HG03460 (cell line): ENCODE data around the gene SCMH1.
"Not testable (repeated sequence)": the region's sequence is repeated elsewhere in the genome, so short reads cannot be mapped to it uniquely, and the experiment has no call there.

Source experiments
- ATAC-seq: cut with Tn5 transposase; IDR thresholded peaks from one replicate; pipeline ENCODE4 v1.9.1; 2021; ENCODE audit not compliant: unreplicated experiment

Gene SCMH1

GRCh38 chr1:41158147-41158875 lies 83.8 kb downstream of the SCMH1 start:
- ATAC-seq: no peak

DNA sequence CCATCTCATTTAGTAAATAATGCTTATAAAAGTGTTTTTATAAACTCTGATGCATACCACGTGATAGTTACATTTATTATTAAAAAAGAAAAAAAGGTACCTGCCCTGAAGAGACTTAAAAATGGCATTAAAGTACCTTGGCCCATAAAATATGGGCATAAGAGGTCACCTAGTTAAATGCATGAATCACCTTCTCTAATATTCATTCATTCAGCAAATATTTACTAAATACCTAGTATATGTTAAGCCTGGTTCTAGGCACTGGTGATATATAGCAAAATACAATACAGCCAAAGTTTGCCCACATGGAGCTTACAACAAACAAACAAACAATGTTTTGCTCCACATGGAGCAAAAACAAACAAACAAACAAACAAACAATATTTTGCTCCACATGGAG lies 87.0 kb downstream of the SCMH1 start:
- ATAC-seq: no peak

DNA sequence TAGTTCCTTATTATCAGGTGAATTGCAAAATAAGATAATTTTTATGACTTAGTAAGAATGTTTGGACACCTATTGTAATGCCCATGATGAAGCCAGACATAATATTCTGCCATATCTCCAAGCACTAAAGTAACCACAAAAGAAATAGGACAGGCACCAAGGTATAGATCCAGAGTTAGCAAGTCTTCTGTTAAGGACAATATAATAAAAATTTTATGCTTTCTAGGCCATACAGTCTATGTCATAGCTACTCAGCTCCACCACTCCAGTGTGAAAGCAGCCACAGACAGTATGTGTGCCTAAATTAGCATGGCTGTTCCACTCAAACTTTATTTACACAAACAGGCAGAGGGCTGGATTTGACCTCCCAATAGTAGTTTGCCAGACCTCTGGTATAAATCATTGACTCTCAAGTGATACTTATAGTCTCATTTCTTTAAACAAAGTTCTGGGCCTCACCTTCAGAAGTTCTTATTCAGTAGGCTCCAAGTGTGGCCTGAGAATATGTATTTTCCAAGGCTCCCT lies 88.3 kb downstream of the SCMH1 start:
- ATAC-seq: no peak

- ATAC-seq: no peak
These were observed 89.5 kb downstream of the SCMH1 start for GRCh38 chr1:41152622-41153044.

DNA sequence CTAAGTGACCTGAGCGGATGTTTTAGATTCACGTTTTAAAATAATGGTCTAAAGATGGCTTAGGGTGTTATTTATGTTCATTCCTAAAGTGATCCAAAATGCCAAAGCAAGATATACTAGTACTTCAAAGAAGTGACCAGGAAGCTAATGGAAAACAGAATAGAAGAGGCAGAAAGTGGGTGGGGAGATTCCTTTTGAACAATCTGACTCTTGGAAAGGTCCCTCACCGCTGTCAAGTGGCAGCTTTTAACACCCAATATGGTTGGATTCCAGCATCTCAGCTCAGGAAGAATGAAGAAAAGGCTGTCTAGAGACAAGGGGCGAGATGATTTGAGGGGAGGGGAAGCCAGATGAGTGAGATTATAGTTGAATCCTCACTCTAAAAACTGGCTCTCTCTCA lies 90.3 kb downstream of the SCMH1 start:
- no peak for ATAC-seq

- ATAC-seq: no peak
These were observed 92.5 kb downstream of the SCMH1 start for GRCh38 chr1:41149570-41149969.

DNA sequence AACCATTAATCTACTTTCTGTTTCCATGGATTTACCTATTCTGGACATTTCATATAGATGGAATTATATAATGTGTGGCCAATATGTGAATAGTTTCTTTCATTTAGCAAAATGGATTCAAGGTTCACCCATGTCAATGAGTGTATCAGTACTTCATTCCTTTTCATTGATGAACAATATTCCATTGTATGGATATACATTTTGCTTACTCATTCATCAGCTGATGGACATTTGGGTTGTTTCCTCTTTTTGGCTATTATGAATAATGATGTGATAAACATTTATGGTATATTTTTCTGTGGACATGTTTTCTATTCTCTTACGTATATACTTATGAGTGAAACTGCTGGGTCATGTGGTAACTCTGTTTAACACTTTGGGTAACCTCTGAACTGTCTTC lies 97.8 kb downstream of the SCMH1 start:
- ATAC-seq: no peak

- ATAC-seq: no peak
These were observed 103.6 kb downstream of the SCMH1 start for GRCh38 chr1:41138549-41138948.

DNA sequence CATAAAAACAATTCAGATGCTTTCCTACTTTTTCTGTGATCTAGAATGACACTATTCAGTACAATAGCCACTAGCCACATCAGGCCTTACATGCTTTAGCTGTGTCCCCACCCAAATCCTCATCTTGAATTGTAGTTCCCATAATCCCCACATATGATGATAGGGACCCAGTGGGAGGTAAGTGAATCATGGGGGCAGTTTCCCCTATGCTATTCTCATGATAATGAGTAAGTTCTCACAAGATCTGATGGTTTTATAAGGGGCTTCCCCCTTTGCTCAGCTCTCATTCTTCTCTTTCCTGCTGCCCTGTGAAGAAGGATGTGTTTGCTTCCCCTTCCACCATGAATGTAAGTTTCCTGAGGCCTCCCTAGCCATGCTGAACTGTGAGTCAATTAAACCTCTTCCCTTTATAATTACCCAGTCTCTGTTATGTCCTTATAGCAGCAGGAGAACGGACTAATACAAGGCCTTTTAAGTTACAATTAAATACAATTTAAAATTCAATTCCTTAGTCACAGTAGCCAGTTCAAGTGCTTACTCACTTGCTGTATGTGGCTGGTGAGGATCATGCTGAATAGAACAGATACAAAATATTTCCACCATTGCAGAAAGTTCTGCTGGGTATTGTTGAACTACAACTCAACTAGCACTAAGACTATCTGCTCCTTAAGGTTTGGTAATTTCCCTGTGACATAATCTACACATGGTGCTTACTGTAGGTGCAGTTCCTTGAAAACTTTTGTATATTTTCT lies 106.7 kb downstream of the SCMH1 start:
- ATAC-seq: no peak

- ATAC-seq: not testable (repeated sequence)
These were observed 107.8 kb downstream of the SCMH1 start for GRCh38 chr1:41134325-41134724.

DNA sequence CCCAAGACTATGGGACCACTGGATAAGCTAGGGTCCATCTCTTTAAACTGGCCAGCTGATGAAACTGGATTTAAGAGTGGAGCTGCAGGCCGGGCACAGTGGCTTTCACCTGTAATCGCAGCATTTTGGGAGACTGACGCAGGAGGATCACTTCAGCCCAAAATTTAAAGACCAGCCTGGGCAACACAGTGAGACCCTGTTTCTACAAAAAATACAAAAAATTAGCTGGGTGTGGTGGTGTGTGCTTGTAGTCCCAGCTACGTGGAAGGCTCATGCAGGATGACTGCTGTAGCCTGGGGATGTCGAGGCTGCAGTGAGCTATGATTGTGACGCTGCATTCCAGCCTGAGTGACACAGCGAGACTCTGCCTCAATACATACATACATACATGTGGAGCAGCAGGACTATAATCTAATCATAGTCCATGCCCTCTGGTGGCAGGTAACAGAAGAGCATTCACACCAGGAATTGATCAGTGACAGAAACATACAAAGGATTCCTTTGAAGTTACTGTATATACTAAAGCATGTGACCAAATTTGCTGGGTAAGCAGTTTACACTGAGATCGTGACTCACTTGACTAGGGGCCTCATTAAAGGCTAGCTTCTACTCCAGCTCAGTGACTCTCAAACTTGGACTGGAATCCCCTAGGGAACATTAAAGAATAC lies 119.1 kb downstream of the SCMH1 start:
- ATAC-seq: no peak

GRCh38 chr1:41122148-41122547 lies 120.0 kb downstream of the SCMH1 start:
- no peak for ATAC-seq

DNA sequence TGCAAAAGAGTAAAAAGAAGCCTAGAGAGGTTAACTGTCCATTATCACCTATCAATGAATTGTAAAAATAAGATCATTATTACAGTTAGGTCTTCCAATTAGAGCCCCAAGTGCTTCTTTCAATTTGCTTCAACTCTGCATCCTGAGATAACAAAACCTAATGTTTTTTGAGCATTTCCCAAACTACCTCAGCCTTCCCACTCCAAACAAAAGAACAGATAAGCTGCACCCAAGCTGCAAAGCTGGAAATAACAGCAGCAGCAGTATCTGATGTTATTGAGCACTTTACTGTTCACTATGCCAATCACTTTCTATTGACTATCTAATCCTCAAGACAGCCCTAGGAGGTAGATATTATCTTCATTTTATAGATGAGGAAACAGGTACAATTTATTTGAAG lies 123.5 kb downstream of the SCMH1 start:
- no peak for ATAC-seq

- ATAC-seq: not testable (repeated sequence)
These were observed 124.9 kb downstream of the SCMH1 start for GRCh38 chr1:41117241-41117640.

DNA sequence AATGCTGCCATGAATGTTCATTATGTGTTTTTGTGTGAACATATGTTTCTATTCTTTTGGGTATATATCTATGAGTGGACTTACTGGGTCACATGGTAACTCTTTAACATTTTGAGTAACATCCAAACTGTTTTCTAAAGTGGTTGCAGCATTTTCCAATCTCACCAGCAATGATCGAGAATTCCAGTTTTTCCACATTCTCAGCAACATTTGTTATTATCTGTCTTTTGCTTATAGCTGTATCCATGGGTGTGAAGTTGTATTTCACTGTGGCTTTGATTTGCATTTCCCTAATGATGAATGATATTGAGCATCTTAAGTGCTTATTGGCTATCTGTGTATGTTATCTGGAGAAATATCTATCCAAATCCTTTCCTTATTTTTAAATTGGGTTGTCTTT lies 131.4 kb downstream of the SCMH1 start:
- ATAC-seq: no peak

DNA sequence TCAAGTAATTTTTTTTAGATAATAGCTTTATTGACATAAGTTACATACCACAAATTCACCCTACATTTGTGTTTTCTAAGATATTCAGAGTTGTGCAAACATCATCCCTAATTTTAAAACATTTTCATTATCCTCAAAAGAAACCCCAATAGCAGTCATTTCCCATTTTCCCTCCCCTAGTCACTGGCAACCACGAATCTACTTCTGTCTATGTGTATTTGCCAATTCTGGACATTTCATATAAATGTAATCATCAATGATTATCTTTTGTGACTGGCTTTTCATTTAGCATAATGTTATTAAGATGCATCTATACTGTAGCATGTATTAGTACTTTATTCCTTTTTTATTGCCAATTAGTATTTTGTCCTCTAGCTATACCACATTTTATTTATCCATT lies 131.8 kb downstream of the SCMH1 start:
- ATAC-seq: no peak

DNA sequence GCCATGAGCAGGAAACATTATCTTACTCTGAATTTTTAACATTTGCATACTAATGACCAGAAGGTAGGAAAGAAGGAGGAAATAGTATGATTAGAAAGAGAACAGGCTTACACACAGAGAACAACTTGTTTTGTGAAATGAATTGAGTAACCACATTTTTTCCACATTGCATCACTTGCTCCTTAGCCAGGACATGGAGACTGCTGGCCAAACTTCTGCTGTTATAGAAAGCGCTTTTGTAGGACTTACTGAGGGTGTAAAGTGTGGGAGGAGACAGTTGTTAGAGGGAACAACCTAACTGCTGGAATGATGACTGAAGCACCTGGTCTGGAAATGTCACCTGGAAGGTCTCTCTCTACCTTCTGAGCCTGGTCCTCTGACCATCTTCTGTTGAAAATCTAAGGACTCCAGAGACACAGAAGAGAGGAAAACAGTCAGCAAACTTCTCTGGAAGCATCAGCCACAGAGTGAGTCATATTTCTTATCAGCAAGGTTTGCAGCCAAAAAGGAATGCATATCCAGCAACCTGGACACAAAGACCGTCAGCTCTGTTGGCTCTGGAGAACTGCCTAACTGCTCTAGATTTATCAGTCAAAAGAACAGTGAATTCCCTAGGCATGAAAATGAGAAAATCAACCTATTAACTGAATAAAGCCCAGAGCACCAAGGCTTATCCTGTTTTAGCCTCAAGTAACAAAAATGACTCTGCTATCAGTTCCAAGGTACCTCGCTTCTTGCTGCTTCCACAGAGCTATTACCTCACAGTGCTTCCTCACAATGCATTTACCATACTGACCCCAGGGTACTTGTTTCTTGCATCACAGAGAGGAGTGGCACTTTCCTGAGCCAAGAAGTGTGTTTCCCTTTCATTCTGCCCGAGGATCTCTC lies 132.6 kb downstream of the SCMH1 start:
- no peak for ATAC-seq

- ATAC-seq: no peak
These were observed 133.3 kb downstream of the SCMH1 start for GRCh38 chr1:41108696-41109275.

DNA sequence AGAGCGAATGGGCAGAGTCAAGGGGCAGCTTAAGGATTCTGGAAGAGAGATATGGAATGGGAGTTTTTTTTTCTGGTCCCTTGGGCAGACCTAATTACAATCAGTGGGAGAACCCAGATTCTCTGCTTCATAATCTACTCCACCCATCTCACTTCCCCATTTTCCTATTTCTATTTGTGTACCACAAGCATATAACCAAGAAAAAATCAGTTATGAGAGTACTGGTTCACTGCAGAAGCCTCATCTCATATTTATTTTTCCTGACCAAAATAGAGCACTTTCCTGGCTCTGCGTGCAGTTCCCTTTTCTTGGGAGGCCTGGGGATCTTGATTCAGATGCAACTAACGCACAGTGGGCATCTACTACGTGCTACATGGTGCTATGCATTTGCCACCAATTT lies 138.3 kb downstream of the SCMH1 start:
- ATAC-seq: no peak

DNA sequence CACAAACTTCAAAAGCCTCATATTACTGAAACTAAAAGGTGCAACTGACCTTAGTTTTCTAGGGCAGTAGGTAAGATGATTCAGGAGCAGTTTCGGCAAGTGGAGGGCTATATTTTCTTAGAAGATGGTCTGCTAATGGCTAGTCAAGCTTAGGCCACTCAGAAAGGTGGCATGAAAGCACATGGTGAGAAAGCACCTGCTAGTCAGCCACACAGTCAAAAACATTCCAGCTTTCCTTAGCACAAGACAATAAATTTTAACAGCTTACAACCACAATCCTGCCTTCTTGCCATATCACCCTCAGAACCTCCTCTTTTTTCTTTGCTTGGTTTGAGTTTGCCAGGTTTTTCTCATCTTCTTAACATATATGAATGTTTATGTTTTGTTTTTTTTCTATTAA lies 139.5 kb downstream of the SCMH1 start:
- no peak for ATAC-seq
